Kidney tubule cell (primary cell): ENCODE measurements around the gene ADGRA1.

Experiments used
- DNase-seq: peaks from one replicate; pipeline ENCODE4 v3.0.0-alpha.2; 2018; ENCODE audit warnings: low spot score

The ADGRA1 gene

GRCh38 chr10:133113146-133113830 lies 25.6 kb downstream of the ADGRA1 start:
- no peak for DNase-seq

DNA sequence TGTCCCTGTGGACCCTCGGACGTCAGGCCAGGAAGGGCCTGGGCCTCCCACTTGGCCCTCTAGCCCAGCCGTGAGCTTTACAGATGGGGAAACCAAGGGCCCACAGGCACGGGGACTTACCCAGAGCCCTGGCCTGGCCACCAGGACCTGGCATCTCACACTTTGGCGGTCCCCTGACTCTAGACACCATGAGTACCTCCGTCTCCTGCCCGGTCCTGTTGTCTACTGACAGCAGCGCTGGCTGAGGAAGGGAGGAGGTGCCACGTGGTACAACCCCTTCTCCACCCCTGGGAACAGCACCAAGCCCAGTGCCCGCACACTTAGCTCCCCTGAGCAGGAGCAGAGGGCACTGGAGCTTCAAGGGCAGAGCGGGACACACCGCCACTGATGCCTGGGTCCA lies 26.1 kb downstream of the ADGRA1 start:
- no peak for DNase-seq

GRCh38 chr10:133114251-133114650 lies 26.5 kb downstream of the ADGRA1 start:
- DNase-seq = no peak

- no peak for DNase-seq
These were observed 27.2 kb downstream of the ADGRA1 start for GRCh38 chr10:133114726-133115452.

GRCh38 chr10:133115453-133115842 lies 27.7 kb downstream of the ADGRA1 start:
- DNase-seq = no peak

DNA sequence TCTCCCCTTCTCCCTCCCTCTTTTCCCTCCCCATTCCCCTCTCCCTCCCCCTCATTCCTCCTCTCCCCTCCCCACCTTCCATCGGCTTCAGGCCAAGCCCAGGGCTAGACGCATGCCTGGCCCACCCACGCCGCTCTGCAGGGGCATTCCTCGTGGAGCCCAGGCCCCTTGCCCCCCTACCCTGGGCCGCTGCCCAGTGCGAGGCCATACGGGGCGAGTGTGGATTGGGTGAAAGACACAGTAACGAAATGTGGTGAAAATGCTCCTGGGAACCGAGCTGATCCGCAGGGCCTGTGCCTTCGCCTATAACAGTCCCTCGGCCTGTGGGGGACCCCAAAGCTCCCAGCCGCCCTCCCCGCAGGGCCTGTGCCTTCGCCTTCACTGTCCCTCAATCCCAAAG lies 28.3 kb downstream of the ADGRA1 start:
- DNase-seq = no peak

DNA sequence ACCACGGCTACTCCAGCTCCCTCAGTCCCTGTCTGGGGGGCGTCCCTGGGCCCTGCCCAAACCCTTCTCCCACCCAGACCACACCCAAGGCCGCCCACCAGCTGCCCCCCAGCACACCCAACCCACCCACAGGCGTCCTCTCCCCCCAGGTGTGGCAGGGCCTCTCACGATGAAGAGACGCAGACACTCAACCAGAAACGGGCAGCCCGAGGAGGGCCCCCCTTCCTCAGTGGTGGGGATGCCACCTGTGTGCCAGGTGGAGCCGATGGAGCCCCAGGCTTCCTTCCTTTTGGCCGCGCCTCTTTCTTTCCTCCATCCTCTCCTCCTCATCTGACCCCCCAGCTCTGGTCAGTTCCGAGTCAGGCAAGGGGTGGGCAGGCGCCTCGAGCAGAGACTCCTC lies 28.7 kb downstream of the ADGRA1 start:
- DNase-seq = no peak

GRCh38 chr10:133117036-133117687 lies 29.4 kb downstream of the ADGRA1 start:
- DNase-seq = no peak

DNA sequence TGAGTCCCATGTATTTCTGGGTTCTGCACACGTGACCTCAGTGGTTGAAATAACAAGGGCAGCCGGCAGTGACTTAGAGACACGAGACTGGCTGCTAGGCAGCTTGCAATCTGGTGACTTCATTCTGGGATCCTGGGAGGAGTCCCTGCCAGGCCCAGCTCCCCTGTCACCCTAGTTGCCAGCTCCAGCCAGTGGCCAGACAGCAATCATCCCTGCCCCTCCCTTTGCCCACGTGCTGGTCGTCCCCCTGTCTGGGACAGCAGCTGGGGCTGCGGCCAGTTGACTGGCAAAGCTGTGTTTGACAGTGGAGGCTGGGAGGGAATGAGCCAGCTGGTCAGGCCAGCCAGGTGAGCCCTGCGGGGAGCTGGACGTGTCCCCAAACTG lies 30.0 kb downstream of the ADGRA1 start:
- DNase-seq = no peak

DNA sequence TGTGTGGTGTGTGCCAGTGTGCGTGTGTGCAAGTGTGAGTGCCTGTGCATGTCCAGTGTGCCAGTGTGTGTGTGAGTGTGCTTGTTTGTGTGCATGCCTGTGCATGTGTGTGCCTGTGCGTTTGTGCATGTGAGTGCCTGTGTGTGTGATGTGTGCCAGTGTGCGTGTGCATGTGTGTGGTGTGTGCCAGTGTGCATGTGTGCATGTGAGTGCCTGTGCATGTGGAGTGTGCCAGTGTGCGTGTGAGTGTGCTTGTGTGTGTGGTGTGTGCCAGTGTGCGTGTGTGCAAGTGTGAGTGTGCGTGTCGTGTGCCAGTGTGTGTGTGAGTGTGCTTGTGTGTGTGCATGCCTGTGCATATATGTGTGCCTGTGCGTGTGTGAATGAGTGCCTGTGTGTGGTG lies 33.8 kb downstream of the ADGRA1 start:
- DNase-seq = no peak

- DNase-seq = no peak
These were observed 34.6 kb downstream of the ADGRA1 start for GRCh38 chr10:133122171-133122935.

DNA sequence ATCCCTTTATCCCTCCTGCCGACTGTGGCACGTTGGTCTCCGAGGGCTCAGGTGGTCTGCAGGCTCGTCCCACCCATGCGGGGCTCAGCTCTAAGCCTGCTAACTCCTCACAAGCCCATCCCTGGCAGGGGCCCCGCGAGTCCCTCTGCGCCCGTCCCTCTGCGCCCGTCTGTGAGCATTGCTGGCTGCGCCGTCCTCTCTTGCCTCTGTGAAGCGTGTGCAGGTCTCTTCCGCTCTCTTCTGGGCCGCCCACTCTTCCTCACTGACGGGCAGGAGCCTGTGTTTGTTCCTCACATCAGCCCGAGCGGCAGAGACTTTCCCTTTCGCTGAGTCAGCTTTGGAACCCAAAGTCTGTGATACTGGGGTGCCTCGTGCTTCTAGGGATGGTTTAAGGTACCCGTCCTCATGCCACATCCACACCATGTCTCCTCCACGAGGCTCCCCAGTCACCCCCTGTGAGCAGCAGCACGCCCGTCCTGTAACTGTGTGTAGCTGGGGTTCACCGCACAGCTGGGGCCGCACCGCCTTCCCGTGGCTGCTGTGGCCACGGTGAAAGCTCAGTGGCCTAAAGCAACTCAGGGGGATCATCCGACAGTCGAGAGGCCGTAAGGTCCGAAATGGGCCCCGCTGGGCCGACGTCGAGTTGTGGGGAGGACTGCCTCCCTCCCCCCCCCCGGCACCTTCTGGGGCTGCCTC lies 35.5 kb downstream of the ADGRA1 start:
- DNase-seq = no peak

DNA sequence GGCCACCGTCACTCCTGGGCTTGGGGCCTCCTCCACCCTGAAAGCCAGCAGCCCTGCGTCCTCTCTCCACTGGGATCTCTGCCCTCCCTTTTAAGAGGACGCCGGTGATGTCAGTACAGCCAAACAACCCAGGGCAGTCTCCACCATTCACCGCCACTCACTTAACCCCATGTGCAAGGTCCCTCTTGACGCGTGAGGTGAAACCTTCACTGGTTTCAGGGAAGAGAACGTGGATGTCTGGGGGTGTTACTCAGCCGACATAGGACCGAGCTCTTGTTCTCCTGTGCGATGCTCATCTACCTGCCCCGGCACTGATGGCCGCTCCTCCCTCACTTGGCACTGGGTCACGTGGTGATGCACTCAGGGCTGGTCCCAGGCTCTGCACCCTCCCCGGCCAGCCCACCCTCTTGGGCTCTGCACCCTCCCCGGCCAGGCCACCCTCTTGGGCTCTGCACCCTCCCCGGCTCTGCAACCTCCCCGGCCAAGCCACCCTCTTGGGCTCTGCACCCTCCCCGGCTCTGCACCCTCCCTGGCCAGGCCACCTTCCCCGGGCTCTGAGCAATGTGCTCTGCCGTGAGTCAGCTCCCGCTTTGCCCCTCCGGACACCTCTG lies 36.1 kb downstream of the ADGRA1 start:
- no peak for DNase-seq

- peak; percentile 22 for DNase-seq
These were observed 36.9 kb downstream of the ADGRA1 start for GRCh38 chr10:133124357-133125211.

DNA sequence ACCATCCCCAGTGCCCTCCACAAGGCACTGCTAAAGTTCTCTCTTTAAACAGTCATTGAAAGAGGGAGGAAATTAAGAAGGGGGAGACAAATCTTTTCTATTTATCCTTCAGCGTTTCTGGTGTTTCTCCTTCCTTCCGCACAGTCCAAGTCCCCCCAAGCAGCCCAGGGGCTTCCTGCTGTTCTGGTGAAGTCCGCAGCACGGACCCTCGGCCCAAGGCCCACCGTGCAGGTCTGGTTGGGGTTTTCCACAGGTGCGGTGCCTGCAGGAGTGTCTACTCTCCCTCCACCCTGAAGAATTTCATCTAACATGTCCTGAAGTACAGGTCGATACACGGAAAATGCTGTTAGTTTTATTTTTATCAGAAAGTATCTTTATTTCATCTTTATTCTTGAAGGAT lies 38.2 kb downstream of the ADGRA1 start:
- DNase-seq = no peak

DNA sequence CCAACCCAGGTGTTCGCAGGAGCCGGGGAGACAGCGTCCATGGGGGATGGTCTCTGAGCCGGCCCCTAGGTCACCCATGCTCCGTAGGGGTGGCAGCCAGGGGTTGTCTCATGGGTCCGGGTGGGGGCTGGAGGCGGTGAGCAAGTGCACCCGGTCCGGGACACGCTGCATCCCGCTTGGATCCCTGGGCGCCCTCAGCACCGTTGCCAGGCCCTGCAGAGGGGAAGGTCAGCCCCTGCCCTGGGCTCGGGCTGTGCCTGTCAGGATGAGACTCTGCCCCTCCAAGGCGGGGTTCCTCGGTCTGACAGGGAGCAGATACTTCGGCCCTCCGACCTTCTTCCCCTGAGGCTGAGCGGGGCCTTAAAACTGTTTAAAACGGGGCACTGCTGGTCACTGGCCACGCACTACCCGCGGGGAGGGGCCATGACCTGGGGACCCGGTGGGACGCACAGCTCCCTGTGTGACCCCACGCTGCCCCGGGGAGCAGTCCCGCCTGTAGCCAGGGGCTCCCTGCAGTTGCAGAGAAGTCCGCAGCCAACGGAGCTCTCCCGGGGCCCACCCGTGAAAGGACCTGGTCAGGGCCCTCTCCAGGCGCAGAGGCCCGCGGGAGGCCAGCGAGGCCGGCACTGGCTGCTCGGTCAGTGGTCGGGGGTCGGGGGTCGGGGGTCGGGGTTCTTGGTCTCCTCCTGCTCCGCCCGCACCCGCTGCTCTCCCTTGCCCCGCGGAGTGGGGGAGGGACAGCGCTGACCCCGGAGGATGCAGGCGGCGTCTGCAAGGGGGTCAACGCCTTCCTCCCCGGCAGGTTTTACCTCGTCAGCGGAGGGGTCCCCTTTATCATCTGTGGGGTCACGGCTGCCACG lies 38.9 kb downstream of the ADGRA1 start:
- DNase-seq = no peak

- DNase-seq = no peak
These were observed 39.8 kb downstream of the ADGRA1 start for GRCh38 chr10:133127291-133128125.
